ENCODE data around the gene UGT1A7. TPM values are rescaled to one million over a fixed set of nuclear protein-coding genes. Genes with fewer than 3 reads are reported as not detected.
"Not testable (repeated sequence)": the region's sequence is repeated elsewhere in the genome, so short reads cannot be mapped to it uniquely, and the experiment has no call there.

UGT1A7 gene
- total RNA-seq, 1 donor from 2014 or later: not detected

GRCh38 chr2:233650981-233651380 is 30.7 kb upstream of the UGT1A7 start:
- ATAC-seq (no peak), DNase-seq (no peak)
- no peaks in the 10 kb centered on the region for H3K27me3 ChIP-seq (ENCODE audit: low read depth)
- intact Hi-C loops (cut with DNase I): no loop called here
- no peaks in the 10 kb centered on the region for H3K4me1 ChIP-seq
- H3K4me3 ChIP-seq: no peak overlapping the region
- no peaks in the 10 kb centered on the region for H3K36me3 ChIP-seq
- no peak overlapping the region for H3K27ac ChIP-seq
- no peak for TF ChIP-seq CTCF (IDR thresholded peaks at IDR 0.05)
- H3K9me3 ChIP-seq: peaks cover 4% of the 10 kb centered on the region

DNA sequence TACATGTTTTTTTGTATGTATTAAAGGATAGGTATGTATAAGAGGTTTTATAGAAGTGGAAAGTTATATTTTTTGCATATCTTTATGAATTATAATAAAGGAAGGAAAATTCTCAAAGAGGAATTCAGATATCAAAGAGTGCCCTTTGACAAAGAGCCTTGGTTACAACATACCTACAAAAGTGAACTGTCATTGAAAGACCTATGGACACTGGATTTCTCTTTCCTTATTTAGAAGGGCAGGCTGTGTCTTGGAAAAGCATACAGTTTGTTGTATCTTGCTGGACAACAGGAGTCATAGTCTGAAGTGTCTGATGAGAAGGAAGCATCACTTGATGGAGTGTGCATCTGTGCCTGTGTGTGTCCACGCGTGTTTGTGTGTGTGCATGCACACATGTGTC is 30.3 kb upstream of the UGT1A7 start:
- H3K9me3 ChIP-seq: no peaks in the 10 kb centered on the region
- no peak overlapping the region for H3K27ac ChIP-seq
- no peak for DNase-seq
- no peak for ATAC-seq
- no peak overlapping the region for H3K4me3 ChIP-seq
- TF ChIP-seq CTCF (IDR thresholded peaks at IDR 0.05): no peak
- H3K4me1 ChIP-seq: no peaks in the 10 kb centered on the region
- intact Hi-C loops (cut with DNase I): no loop called here
- no peaks in the 10 kb centered on the region for H3K27me3 ChIP-seq (ENCODE audit: low read depth)
- no peaks in the 10 kb centered on the region for H3K36me3 ChIP-seq

- ATAC-seq (no peak), DNase-seq (no peak)
- Histone ChIP-seq H3K27ac (no peak overlapping the region), H3K4me1 (no peaks in the 10 kb centered on the region), H3K9me3 (no peaks in the 10 kb centered on the region), H3K36me3 (no peaks in the 10 kb centered on the region), H3K4me3 (no peak overlapping the region), H3K27me3 (ENCODE audit: low read depth) (no peaks in the 10 kb centered on the region)
- no peak for TF ChIP-seq CTCF (IDR thresholded peaks at IDR 0.05)
- intact Hi-C loops (cut with DNase I): no loop called here
Observed at GRCh38 chr2:233654501-233654900, 27.2 kb upstream of the UGT1A7 start.

- H3K27me3 ChIP-seq (ENCODE audit: low read depth): no peaks in the 10 kb centered on the region
- H3K36me3 ChIP-seq: no peaks in the 10 kb centered on the region
- H3K9me3 ChIP-seq: no peaks in the 10 kb centered on the region
- H3K27ac ChIP-seq: no peak overlapping the region
- no peak for DNase-seq
- intact Hi-C loops (cut with DNase I): no loop called here
- ATAC-seq: no peak
- no peak for TF ChIP-seq CTCF (IDR thresholded peaks at IDR 0.05)
- H3K4me3 ChIP-seq: no peak overlapping the region
- H3K4me1 ChIP-seq: no peaks in the 10 kb centered on the region
Observed at GRCh38 chr2:233655043-233655442, 26.7 kb upstream of the UGT1A7 start.

GRCh38 chr2:233655943-233656342 is 25.8 kb upstream of the UGT1A7 start:
- intact Hi-C loops (cut with DNase I); ATAC-seq; H3K27me3 ChIP-seq (ENCODE audit: low read depth); H3K4me1 ChIP-seq; DNase-seq; H3K36me3 ChIP-seq; H3K27ac ChIP-seq; H3K9me3 ChIP-seq; H3K4me3 ChIP-seq: not testable (repeated sequence)

DNA sequence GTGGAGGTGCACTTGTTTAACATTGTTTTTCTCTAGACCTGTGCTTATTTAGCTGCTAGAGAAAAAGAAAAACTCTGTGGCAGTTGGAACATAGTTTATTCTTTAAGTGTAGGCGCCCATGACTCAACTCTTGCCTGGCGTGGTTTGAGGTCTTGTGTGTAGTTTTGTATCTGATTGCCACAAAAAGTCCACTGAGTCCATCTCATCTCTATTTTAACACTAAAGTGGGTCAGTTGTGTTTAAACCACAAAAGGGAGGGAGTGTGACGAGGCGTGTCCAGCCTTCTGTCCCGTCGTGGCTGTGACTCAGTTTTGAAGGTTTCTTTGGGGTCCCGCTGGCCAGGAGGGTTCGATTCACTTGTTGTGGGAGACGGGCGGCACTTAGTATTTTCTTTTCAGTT is 25.3 kb upstream of the UGT1A7 start:
- intact Hi-C loops (cut with DNase I): no loop called here
- no peak for TF ChIP-seq CTCF (IDR thresholded peaks at IDR 0.05)
- ATAC-seq: no peak

More for the DNA sequence above, 25.3 kb upstream of the UGT1A7 start:
- H3K36me3 ChIP-seq: no peaks in the 10 kb centered on the region
- DNase-seq: no peak
- H3K4me1 ChIP-seq: no peaks in the 10 kb centered on the region
- H3K27me3 ChIP-seq (ENCODE audit: low read depth): peaks cover 4% of the 10 kb centered on the region
- H3K27ac ChIP-seq: no peak overlapping the region
- no peaks in the 10 kb centered on the region for H3K9me3 ChIP-seq
- no peak overlapping the region for H3K4me3 ChIP-seq

Measured in lower lobe of right lung (tissue), 2 donors.